AG04450 (cell line): Measurements from ENCODE around the gene ADORA1. TPM values are rescaled to one million over a fixed set of nuclear protein-coding genes. Genes with fewer than 3 reads are reported as not detected.

Experiments
- CTCF ChIA-PET: fragments of 300-600, 350-600 bp; formaldehyde crosslinking; extraction: SDS; loops from one replicate; lab custom pipeline; 2022; ENCODE audit warnings: antibody characterized with exemption, inconsistent platforms; lab: Charles Lee
- POLR2A ChIA-PET: fragments of 350-600 bp; formaldehyde crosslinking; extraction: SDS; loops from one replicate; lab custom pipeline; 2021; ENCODE audit warnings: antibody characterized with exemption, inconsistent platforms; lab: Yijun Ruan, JAX
- DNase-seq: peaks from one replicate; pipeline ENCODE4 v3.0.0-alpha.2; 2011; ENCODE audit warnings: low read depth, low spot score
- H3K27ac ChIP-seq: one replicate; pipeline ENCODE4 v1.5.1; 2012; ENCODE audit warnings: low read depth, low read length, control low read depth
- H3K27me3 ChIP-seq: one replicate; pipeline ENCODE4 v1.6.0; 2012; ENCODE audit warnings: low read length; ENCODE audit not compliant: control insufficient read depth, insufficient read depth
- H3K4me3 ChIP-seq: 2 replicates; pipeline ENCODE4 v1.5.1; 2011; ENCODE audit warnings: mild to moderate bottlenecking, low read depth, low read length, control low read depth
- H3K9me3 ChIP-seq: 2 replicates; pipeline ENCODE4 v1.5.1; 2012; ENCODE audit warnings: low read length; ENCODE audit not compliant: control insufficient read depth, insufficient read depth
- polyA plus RNA-seq: library from polyadenylated mRNA; depleted of rRNA; stranded (reverse); fragments of >200 nt; gene quantifications from 2 replicates; pipeline ENCODE4 v1.2.3, GENCODE V29; 2011
- TF ChIP-seq, protein P1 (sequence below): IDR thresholded peaks from 2 replicates; pipeline ENCODE4 v1.5.1; 2011; ENCODE audit warnings: low read depth, low read length, control low read depth, inconsistent platforms

The ADORA1 gene
- polyA plus RNA-seq, 1 experiment: 1.7 TPM

DNA sequence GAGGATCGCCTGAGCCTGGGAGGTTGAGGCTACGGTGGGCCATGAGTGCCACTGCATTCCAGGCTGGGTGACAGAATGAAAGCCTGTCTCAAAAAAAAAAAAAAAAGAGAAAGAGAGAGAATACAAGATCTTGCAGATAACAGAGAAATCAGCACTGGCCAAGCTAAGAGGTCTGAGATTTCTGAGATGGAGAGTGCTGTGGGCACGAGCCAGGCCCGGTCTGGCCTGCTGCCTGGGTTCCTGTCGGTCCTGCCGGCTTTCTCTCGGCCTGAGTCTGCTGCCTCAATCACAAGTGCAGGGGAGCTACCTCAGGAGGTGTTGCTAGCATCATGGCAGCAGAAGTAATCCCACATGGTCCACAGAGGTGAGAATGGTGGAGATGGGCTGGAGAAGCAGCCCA lies 19.0 kb downstream of the ADORA1 start:
- Histone ChIP-seq H3K9me3 (no peaks in the 10 kb centered on the region; the same call in 1 of the 2 replicates), H3K27ac (no peak overlapping the region), H3K27me3 (peaks cover 5% of the 10 kb centered on the region), H3K4me3 (no peak overlapping the region)
- TF ChIP-seq, protein P1, sequence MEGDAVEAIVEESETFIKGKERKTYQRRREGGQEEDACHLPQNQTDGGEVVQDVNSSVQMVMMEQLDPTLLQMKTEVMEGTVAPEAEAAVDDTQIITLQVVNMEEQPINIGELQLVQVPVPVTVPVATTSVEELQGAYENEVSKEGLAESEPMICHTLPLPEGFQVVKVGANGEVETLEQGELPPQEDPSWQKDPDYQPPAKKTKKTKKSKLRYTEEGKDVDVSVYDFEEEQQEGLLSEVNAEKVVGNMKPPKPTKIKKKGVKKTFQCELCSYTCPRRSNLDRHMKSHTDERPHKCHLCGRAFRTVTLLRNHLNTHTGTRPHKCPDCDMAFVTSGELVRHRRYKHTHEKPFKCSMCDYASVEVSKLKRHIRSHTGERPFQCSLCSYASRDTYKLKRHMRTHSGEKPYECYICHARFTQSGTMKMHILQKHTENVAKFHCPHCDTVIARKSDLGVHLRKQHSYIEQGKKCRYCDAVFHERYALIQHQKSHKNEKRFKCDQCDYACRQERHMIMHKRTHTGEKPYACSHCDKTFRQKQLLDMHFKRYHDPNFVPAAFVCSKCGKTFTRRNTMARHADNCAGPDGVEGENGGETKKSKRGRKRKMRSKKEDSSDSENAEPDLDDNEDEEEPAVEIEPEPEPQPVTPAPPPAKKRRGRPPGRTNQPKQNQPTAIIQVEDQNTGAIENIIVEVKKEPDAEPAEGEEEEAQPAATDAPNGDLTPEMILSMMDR: no peak
- CTCF ChIA-PET: interaction anchor here (0.7 kb wide), 2 partner anchors 8 to 1758 kb away, joined by 4 to 6 read pairs; no protein-coding TSS in a partner anchor
- POLR2A ChIA-PET: no interaction called here
- no peak for DNase-seq

DNA sequence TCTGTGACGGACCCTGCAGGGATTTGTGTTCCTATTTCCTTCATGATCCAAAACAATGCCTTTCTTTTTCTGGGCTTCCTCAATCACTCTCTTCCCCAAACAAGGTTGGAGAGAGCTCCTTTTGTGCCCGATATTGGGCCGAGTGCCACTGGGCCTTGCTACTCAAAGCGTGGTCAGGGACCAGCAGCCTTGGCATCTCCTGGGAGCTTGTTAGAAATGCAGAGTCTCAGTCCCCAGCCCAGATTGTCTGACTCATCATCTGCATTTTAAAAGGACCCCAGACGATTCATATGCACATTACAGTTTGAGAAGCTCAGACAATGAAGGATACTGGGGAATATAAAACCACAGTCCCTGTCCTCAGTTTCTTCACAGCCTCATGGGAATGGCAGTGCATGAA lies 19.9 kb downstream of the ADORA1 start:
- no peak for DNase-seq
- Histone ChIP-seq H3K9me3 (no peaks in the 10 kb centered on the region; the same call in 1 of the 2 replicates), H3K27ac (no peak overlapping the region), H3K27me3 (peaks cover 3% of the 10 kb centered on the region), H3K4me3 (no peak overlapping the region)
- CTCF ChIA-PET: interaction anchor here (1.5 to 2.9 kb wide), 2 partner anchors 29 to 120 kb away, joined by 7 to 11 read pairs; no protein-coding TSS in a partner anchor
- POLR2A ChIA-PET: no interaction called here
- TF ChIP-seq, protein P1: no peak

DNA sequence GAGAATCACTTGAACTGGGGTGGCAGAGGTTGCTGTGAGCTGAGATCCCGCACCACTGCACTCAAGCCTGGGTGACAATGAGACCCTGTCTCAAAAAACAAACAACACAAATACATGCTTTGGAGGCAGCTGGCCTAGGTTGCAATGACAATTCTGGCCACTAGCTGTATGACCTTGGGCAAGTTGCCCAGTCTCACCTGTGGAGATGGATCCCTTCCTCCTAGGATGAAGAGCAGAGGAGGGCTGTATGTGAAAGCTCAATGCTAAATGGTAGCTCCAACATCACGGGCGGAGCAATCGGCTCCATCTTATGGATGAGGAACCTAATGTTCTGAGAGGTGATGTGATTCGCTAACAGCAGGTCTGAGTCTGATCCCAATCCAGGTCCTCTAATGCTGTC lies 20.6 kb downstream of the ADORA1 start:
- Histone ChIP-seq H3K4me3 (no peak overlapping the region), H3K27me3 (peaks cover 3% of the 10 kb centered on the region), H3K27ac (no peak overlapping the region), H3K9me3 (no peaks in the 10 kb centered on the region; the same call in 1 of the 2 replicates)
- TF ChIP-seq, protein P1: no peak
- DNase-seq: no peak
- CTCF ChIA-PET: interaction anchor here (1.1 to 2.9 kb wide), 3 partner anchors 25 to 119 kb away, joined by 6 to 11 read pairs (median 7); no protein-coding TSS in a partner anchor
- POLR2A ChIA-PET: no interaction called here

DNA sequence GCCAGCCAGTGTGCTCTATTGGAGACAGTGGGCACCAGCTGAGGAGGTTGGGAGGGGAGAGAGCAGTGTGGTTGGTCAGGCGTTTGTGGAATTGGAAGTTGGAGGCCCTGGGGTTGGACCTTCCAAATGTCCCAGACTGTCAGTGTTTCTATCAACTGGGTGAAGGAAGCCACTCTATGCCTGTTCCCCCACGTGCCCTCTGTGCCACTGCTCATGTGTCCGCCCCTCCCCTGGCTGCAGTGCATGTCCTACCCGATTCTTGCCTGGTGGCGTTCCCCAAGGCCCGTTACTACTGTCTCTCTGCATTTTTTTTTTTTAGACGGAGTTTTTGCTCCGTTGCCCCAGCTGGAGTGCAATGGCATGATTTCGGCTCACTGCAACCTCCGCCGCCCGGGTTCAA lies 21.1 kb downstream of the ADORA1 start:
- CTCF ChIA-PET: interaction anchor here (1.1 to 2.9 kb wide), 2 partner anchors 24 to 31 kb away, joined by 6 to 11 read pairs; no protein-coding TSS in a partner anchor
- TF ChIP-seq, protein P1: no peak
- no peaks in the 10 kb centered on the region; the same call in 1 of the 2 replicates for H3K9me3 ChIP-seq
- H3K27me3 ChIP-seq: no peaks in the 10 kb centered on the region
- H3K27ac ChIP-seq: no peak overlapping the region
- H3K4me3 ChIP-seq: no peak overlapping the region
- POLR2A ChIA-PET: interaction anchor here (0.5 kb wide), 1 partner anchor 54 kb away, joined by 3 read pairs; no protein-coding TSS in a partner anchor
- DNase-seq: no peak

DNA sequence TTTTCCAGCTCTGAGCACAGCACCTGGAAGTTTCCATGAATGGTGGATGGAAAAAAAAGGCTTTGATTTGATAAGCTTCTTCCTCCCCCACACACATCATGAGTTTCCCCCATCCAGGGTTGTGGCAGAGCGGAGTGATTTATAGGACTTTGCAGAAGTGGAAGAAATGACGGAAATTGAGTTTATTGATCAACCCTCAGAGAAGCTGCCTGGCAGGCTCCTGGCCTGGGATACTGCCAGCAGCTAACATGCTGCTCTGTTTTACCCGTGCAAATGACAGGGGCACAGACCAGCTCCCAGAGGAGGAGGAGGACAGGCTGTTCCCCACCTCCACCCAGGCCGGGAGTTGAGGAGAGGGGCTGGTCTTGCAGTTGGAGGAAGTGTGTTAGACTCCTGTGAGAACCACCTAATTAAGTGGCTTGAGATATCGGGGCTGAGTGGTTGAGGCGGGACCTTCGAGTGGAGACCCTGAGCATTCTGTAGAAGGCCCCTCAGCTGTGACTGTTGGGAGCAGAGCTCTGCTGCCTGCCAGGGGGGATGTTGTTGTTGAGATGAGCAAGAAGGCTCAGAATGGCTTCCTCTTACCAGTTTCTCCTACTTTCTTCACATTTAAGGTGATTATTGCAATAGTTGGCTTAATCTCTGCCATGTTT lies 21.8 kb downstream of the ADORA1 start:
- Histone ChIP-seq H3K27me3 (no peaks in the 10 kb centered on the region), H3K4me3 (no peak overlapping the region), H3K27ac (no peak overlapping the region), H3K9me3 (no peaks in the 10 kb centered on the region)
- POLR2A ChIA-PET: interaction anchor here (0.5 kb wide), 1 partner anchor 53 kb away, joined by 3 read pairs; no protein-coding TSS in a partner anchor
- no peak for DNase-seq
- TF ChIP-seq, protein P1: no peak
- CTCF ChIA-PET: interaction anchor here (0.8 to 2.9 kb wide), 3 partner anchors 21 to 31 kb away, joined by 3 to 11 read pairs (median 6); no protein-coding TSS in a partner anchor
